GM23338 (cell line): ENCODE measurements around the gene CDK17. TPM values are rescaled to one million over a fixed set of nuclear protein-coding genes. Genes with fewer than 3 reads are reported as not detected.

Experiments used
- ATAC-seq: fragments of 200-7000 bp; cut with Tn5 transposase; 3 replicates; pipeline ENCODE4 v1.9.1; 2020
- DNase-seq: peaks from one replicate; pipeline ENCODE4 v3.0.0-alpha.2; 2015; ENCODE audit warnings: low spot score
- H2AFZ ChIP-seq: fragments of 200-600 bp; sonication (generic); 2 replicates; pipeline ENCODE4 v1.8.0; 2016; ENCODE audit warnings: antibody characterized with exemption, mild to moderate bottlenecking, moderate library complexity
- H3F3A ChIP-seq: fragments of 200-600 bp; sonication (generic); replicated peaks from 2 replicates; pipeline ENCODE4 v1.8.0; 2017; ENCODE audit warnings: antibody characterized with exemption, mixed run types, low read depth
- H3K27ac ChIP-seq: fragments of 200-600 bp; sonication (generic); 2 replicates; pipeline ENCODE4 v1.6.1; 2016; ENCODE audit warnings: low read depth
- H3K27me3 ChIP-seq: fragments of 200-600 bp; sonication (generic); 2 replicates; pipeline ENCODE4 v1.8.0; 2016; ENCODE audit warnings: mild to moderate bottlenecking, mixed run types, moderate library complexity; ENCODE audit not compliant: insufficient read depth
- H3K36me3 ChIP-seq: fragments of 200-600 bp; sonication (generic); 2 replicates; pipeline ENCODE4 v1.8.0; 2016; ENCODE audit warnings: mild to moderate bottlenecking; ENCODE audit not compliant: insufficient read depth
- H3K4me1 ChIP-seq: fragments of 200-600 bp; sonication (generic); 2 replicates; pipeline ENCODE4 v1.8.0; 2016; ENCODE audit warnings: mild to moderate bottlenecking, moderate library complexity; ENCODE audit not compliant: insufficient read depth
- H3K4me2 ChIP-seq: fragments of 200-600 bp; sonication (generic); 2 replicates; pipeline ENCODE4 v1.7.1; 2017; ENCODE audit warnings: mixed run types
- H3K4me3 ChIP-seq: fragments of 200-600 bp; sonication (generic); 2 replicates; pipeline ENCODE4 v1.6.1; 2016; ENCODE audit warnings: mixed run types
- H3K79me2 ChIP-seq: fragments of 200-600 bp; sonication (generic); replicated peaks from 2 replicates; pipeline ENCODE4 v1.8.0; 2017; ENCODE audit warnings: mild to moderate bottlenecking; ENCODE audit not compliant: insufficient read depth
- H3K9me2 ChIP-seq: fragments of 200-600 bp; sonication (generic); 2 replicates; pipeline ENCODE4 v1.8.0; 2017; ENCODE audit not compliant: insufficient read depth
- H4K20me1 ChIP-seq: fragments of 200-600 bp; sonication (generic); replicated peaks from 2 replicates; pipeline ENCODE4 v1.8.0; 2017; ENCODE audit warnings: mild to moderate bottlenecking; ENCODE audit not compliant: insufficient read depth
- H3K27ac Mint-ChIP-seq: 2 replicates; pipeline ENCODE4 v1.8.0; 2020; ENCODE audit warnings: inconsistent platforms, mild to moderate bottlenecking, moderate library complexity, mixed read lengths
- H3K27me3 Mint-ChIP-seq: 3 replicates; pipeline ENCODE4 v1.8.0; 2022; ENCODE audit warnings: low read depth, mild to moderate bottlenecking, moderate library complexity, mixed read lengths, inconsistent platforms; ENCODE audit not compliant: insufficient read depth, poor library complexity
- H3K36me3 Mint-ChIP-seq: 3 replicates; pipeline ENCODE4 v1.8.0; 2021; ENCODE audit warnings: low read depth, mild to moderate bottlenecking, inconsistent platforms, moderate library complexity, mixed read lengths
- H3K4me1 Mint-ChIP-seq: 3 replicates; pipeline ENCODE4 v1.8.0; 2020; ENCODE audit warnings: mild to moderate bottlenecking, inconsistent platforms, mixed read lengths
- H3K4me3 Mint-ChIP-seq: 3 replicates; pipeline ENCODE4 v1.8.0; 2021; ENCODE audit warnings: moderate library complexity, mild to moderate bottlenecking, inconsistent platforms, mixed read lengths
- H3K9me3 Mint-ChIP-seq: 3 replicates; pipeline ENCODE4 v1.8.0; 2020; ENCODE audit warnings: moderate library complexity, mild to moderate bottlenecking, inconsistent platforms, mixed read lengths
- EZH2phosphoT487 ChIP-seq: fragments of 200-600 bp; sonication (generic); IDR thresholded peaks from one replicate; pipeline ENCODE4 v1.8.1; 2018; ENCODE audit warnings: antibody characterized with exemption; ENCODE audit not compliant: unreplicated experiment
- JUNB ChIP-seq: IDR thresholded peaks from one replicate; pipeline ENCODE4 v1.6.1; 2016; ENCODE audit warnings: antibody characterized with exemption; ENCODE audit not compliant: unreplicated experiment
- POLR2AphosphoS5 ChIP-seq: IDR thresholded peaks from 2 replicates; pipeline ENCODE4 v1.6.1; 2016; ENCODE audit warnings: antibody characterized with exemption, low read depth
- ZNF331 ChIP-seq: fragments of 250-450 bp; sonication (Bioruptor Pico); IDR thresholded peaks from 2 replicates; pipeline ENCODE4 v1.5.0; 2020; ENCODE audit warnings: low read depth, mild to moderate bottlenecking, moderate library complexity
- ZNF462 ChIP-seq: fragments of 250-450 bp; sonication (Bioruptor Pico); IDR thresholded peaks from 2 replicates; pipeline ENCODE4 v1.5.0; 2020; ENCODE audit warnings: mild to moderate bottlenecking, moderate library complexity
- polyA plus RNA-seq: library from polyadenylated mRNA; unstranded; fragments of >200 nt; fragmentation: Nextera tagmentation; extraction: Ambion mirVana; gene quantifications from 2 replicates; pipeline ENCODE4 v1.2.1, GENCODE V29; 2016
- total RNA-seq: library from RNA; depleted of rRNA; stranded (reverse); fragments of >200 nt; shearing (Covaris generic); gene quantifications from 2 replicates; pipeline ENCODE4 v1.2.3, GENCODE V29; 2014
- TF ChIP-seq, protein P1 (sequence below): IDR thresholded peaks from 2 replicates; pipeline ENCODE4 v1.6.1; 2016; ENCODE audit warnings: antibody characterized with exemption

The CDK17 gene
- total and polyA plus RNA-seq, 2 experiments from 2014 or later = 7.6 to 34.2 TPM

DNA sequence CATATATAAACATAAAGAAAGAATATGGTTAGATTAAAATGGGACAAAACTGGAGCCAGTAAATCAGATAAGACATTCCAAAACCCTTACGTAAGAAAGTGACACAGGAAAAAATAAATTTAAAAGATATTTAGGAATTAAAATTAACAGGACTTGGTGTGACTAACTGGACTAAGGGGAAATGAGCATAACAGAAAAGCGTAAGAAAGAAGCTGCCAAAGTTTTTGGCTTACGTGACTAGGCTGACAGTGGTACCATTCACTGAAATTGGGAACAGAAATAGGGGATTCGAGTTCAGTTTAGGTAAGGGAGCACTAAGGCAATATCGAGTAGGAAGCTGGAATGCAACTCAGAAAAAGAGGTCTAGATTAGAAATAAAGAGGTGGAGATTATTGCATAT, 7.8 kb downstream of the CDK17 start:
- H3K9me2 ChIP-seq = no peaks in the 10 kb centered on the region
- H3K27ac ChIP-seq = no peak overlapping the region
- no peak for DNase-seq
- no peaks in the 10 kb centered on the region for H3F3A ChIP-seq
- H3K27me3 ChIP-seq = no peaks in the 10 kb centered on the region
- H4K20me1 ChIP-seq = peaks cover 13% of the 10 kb centered on the region; the same call in 1 of the 2 replicates
- no peak overlapping the region for H2AFZ ChIP-seq
- peaks cover 5% of the 10 kb centered on the region for H3K27me3 Mint-ChIP-seq
- H3K9me3 Mint-ChIP-seq = no peaks in the 10 kb centered on the region; the same call in 2 of the 3 replicates
- peaks cover 95% of the 10 kb centered on the region for H3K79me2 ChIP-seq
- no peak overlapping the region for H3K4me3 Mint-ChIP-seq
- H3K4me1 ChIP-seq = peaks cover 23% of the 10 kb centered on the region
- no peaks in the 10 kb centered on the region for H3K36me3 ChIP-seq
- no peak for ATAC-seq
- TF ChIP-seq POLR2AphosphoS5 = no peak
- TF ChIP-seq EZH2phosphoT487 = no peak
- TF ChIP-seq ZNF462 (CRISPR knock-in tag) = no peak
- no peak for TF ChIP-seq JUNB
- TF ChIP-seq, protein P1, sequence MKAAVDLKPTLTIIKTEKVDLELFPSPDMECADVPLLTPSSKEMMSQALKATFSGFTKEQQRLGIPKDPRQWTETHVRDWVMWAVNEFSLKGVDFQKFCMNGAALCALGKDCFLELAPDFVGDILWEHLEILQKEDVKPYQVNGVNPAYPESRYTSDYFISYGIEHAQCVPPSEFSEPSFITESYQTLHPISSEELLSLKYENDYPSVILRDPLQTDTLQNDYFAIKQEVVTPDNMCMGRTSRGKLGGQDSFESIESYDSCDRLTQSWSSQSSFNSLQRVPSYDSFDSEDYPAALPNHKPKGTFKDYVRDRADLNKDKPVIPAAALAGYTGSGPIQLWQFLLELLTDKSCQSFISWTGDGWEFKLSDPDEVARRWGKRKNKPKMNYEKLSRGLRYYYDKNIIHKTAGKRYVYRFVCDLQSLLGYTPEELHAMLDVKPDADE = no peak
- no peak for TF ChIP-seq ZNF331 (CRISPR knock-in tag)
- H3K4me2 ChIP-seq = no peak overlapping the region
- no peak overlapping the region for H3K4me3 ChIP-seq
- peaks cover 2% of the 10 kb centered on the region; the same call in 2 of the 3 replicates for H3K36me3 Mint-ChIP-seq
- no peak overlapping the region for H3K27ac Mint-ChIP-seq
- H3K4me1 Mint-ChIP-seq = peaks cover 25% of the 10 kb centered on the region
